ENCODE measurements around the gene NFATC1.

DNA sequence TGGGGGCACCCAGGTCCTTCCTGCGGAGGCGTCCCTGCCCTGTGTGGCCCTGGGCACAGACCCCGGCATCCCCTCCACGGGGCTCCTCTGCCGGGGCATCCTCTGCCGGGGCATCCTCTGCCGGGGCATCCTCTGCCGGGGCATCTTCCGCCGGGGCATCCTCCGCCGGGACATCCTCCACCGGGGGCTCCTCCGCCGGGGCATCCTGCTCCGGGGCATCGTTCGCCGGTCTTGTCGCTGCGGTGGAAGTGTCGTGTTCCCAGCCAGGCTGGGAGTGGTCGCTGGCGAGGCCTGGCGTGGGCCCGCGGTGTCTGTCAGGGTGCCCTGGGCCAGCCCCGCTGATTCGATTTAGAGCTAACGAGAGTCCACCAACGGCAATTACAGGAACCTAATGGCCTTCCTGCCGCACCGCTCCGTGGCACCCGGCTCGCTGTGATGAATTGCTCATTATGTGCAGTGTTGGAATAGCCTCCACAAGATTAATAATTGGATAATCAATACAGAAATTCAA, 115.1 kb downstream of the NFATC1 start:
- no peak for TF ChIP-seq EZH2 (IDR thresholded peaks at IDR 0.05; ENCODE audit: insufficient read depth, poor library complexity, severe bottlenecking)
- no peak for TF ChIP-seq EZH2phosphoT487 (IDR thresholded peaks at IDR 0.05; ENCODE audit: insufficient read depth, low read depth)
